Tibial artery (tissue), 4 donors: Measurements from ENCODE around the gene SH3GL1.

Experiments
- DNase-seq, 2 donors: peaks; one replicate each; pipeline ENCODE4 v3.0.0-alpha.2; 2019
- H3K27ac ChIP-seq, 2 donors: fragments of 200-600 bp; sonication (generic) in 1 of 2; 1 replicate in 1 of 2; 2 replicates in 1 of 2; pipeline ENCODE4 v1.5.1; 2018 to 2019; ENCODE audit warnings: mild to moderate bottlenecking in 1 of 2
- H3K27me3 ChIP-seq, 2 donors: fragments of 200-600 bp; sonication (generic) in 1 of 2; one replicate each; pipeline versions ENCODE4 v1.5.1 to v1.6.0; 2016 to 2019
- H3K36me3 ChIP-seq, 3 donors: fragments of 200-600 bp; sonication (generic) in 2 of 3; one replicate each; pipeline ENCODE4 v1.5.1; 2016 to 2019; ENCODE audit warnings: mild to moderate bottlenecking in 2 of 3
- H3K4me1 ChIP-seq, 4 donors: fragments of 200-600 bp; sonication (generic) in 2 of 4; 1 replicate in 3 of 4; 2 replicates in 1 of 4; pipeline ENCODE4 v1.5.1; 2016 to 2019
- H3K4me3 ChIP-seq, 2 donors: fragments of 200-600 bp; sonication (generic) in 1 of 2; 1 replicate in 1 of 2; 2 replicates in 1 of 2; pipeline ENCODE4 v1.5.1; 2018 to 2019; ENCODE audit warnings: mild to moderate bottlenecking in 2 of 2
- H3K9me3 ChIP-seq, 3 donors: fragments of 200-600 bp; sonication (generic) in 1 of 3; one replicate each; pipeline ENCODE4 v1.5.1; 2016 to 2019
- CTCF ChIP-seq, 2 experiments: fragments of 200-600 bp in 1 of 2; fragments of 450-650 bp in 1 of 2; IDR thresholded peaks; one replicate each; pipeline ENCODE4 v1.5.1; 2017 to 2019; ENCODE audit warnings: antibody characterized with exemption in 2 of 2, mild to moderate bottlenecking in 1 of 2, moderate library complexity in 1 of 2
- intact Hi-C: fragments of 100-400 bp; cut with DNase I; formaldehyde crosslinking; loops from one replicate; pipeline ENCODE4 v1.15.0; 2023; ENCODE audit warnings: low total_unique reads

SH3GL1 gene

GRCh38 chr19:4324228-4324627, 76.1 kb downstream of the SH3GL1 start:
- H3K4me3 ChIP-seq = no peak overlapping the region
- DNase-seq = no peak
- no peak overlapping the region for H3K27ac ChIP-seq
- peaks cover 0 to 3% (median 0%) of the 10 kb centered on the region in 3 donors for H3K9me3 ChIP-seq
- TF ChIP-seq CTCF (IDR thresholded peaks at IDR 0.05) = no peak
- H3K4me1 ChIP-seq = peaks cover 0 to 26% (median 19%) of the 10 kb centered on the region in 4 donors
- peaks cover 0 to 4% (median 0%) of the 10 kb centered on the region in 3 donors for H3K36me3 ChIP-seq
- peaks cover 0 to 45% of the 10 kb centered on the region in 2 donors for H3K27me3 ChIP-seq
- intact Hi-C loops = no loop called here

GRCh38 chr19:4323692-4324091, 76.7 kb downstream of the SH3GL1 start:
- Histone ChIP-seq H3K9me3 (peaks cover 0 to 3% (median 0%) of the 10 kb centered on the region in 3 donors), H3K4me3 (no peak overlapping the region), H3K27ac (no peak overlapping the region), H3K36me3 (peaks cover 0 to 4% (median 0%) of the 10 kb centered on the region in 3 donors), H3K27me3 (peaks cover 0 to 41% of the 10 kb centered on the region in 2 donors), H3K4me1 (peaks cover 0 to 21% (median 15%) of the 10 kb centered on the region in 4 donors)
- intact Hi-C loops = no loop called here
- no peak for TF ChIP-seq CTCF (IDR thresholded peaks at IDR 0.05)
- no peak for DNase-seq

GRCh38 chr19:4322942-4323665, 77.2 kb downstream of the SH3GL1 start:
- no peak for TF ChIP-seq CTCF (IDR thresholded peaks at IDR 0.05)
- intact Hi-C loops = no loop called here
- DNase-seq = no peak
- peaks cover 0 to 42% of the 10 kb centered on the region in 2 donors for H3K27me3 ChIP-seq
- peaks cover 0 to 3% (median 0%) of the 10 kb centered on the region in 3 donors for H3K9me3 ChIP-seq
- peaks cover 0 to 4% (median 0%) of the 10 kb centered on the region in 3 donors for H3K36me3 ChIP-seq
- no peak overlapping the region for H3K27ac ChIP-seq
- H3K4me1 ChIP-seq = peaks cover 0 to 16% (median 12%) of the 10 kb centered on the region in 4 donors
- no peak overlapping the region for H3K4me3 ChIP-seq

- no peak overlapping the region for H3K27ac ChIP-seq
- H3K9me3 ChIP-seq = peaks cover 0 to 3% (median 0%) of the 10 kb centered on the region in 3 donors
- DNase-seq = no peak
- no peak overlapping the region for H3K4me3 ChIP-seq
- TF ChIP-seq CTCF (IDR thresholded peaks at IDR 0.05) = no peak
- H3K36me3 ChIP-seq = peaks cover 0 to 4% (median 0%) of the 10 kb centered on the region in 3 donors
- H3K4me1 ChIP-seq = no peaks in the 10 kb centered on the region
- H3K27me3 ChIP-seq = peaks cover 0 to 40% of the 10 kb centered on the region in 2 donors
- intact Hi-C loops = no loop called here
These were observed 79.9 kb downstream of the SH3GL1 start for GRCh38 chr19:4320419-4320818.

GRCh38 chr19:4319067-4319718, 81.2 kb downstream of the SH3GL1 start:
- intact Hi-C loops = no loop called here
- no peaks in the 10 kb centered on the region for H3K4me1 ChIP-seq
- no peak overlapping the region for H3K4me3 ChIP-seq
- no peak overlapping the region for H3K27ac ChIP-seq
- H3K9me3 ChIP-seq = peaks cover 0 to 3% (median 0%) of the 10 kb centered on the region in 3 donors
- H3K27me3 ChIP-seq = peaks cover 0 to 34% of the 10 kb centered on the region in 2 donors
- no peaks in the 10 kb centered on the region for H3K36me3 ChIP-seq
- no peak for DNase-seq
- TF ChIP-seq CTCF (IDR thresholded peaks at IDR 0.05) = no peak
